T-helper 1 cell treated with Interleukin-12 subunit alpha and Interleukin-12 subunit beta and Interleukin-4 antibody, amounts not matched to agents 30 μg/mL and 1 μg/mL, for 36 hours (primary cell): Measurements from ENCODE around the gene SPEN.

Experiments used
- H3K27ac Mint-ChIP-seq: one replicate; pipeline ENCODE4 v1.8.0; 2021; ENCODE audit warnings: mild to moderate bottlenecking, mixed read lengths
- H3K27me3 Mint-ChIP-seq: one replicate; pipeline ENCODE4 v1.8.0; 2021; ENCODE audit warnings: low read depth, mixed read lengths
- H3K36me3 Mint-ChIP-seq: one replicate; pipeline ENCODE4 v1.8.0; 2021; ENCODE audit warnings: low read depth, mixed read lengths
- H3K4me1 Mint-ChIP-seq: one replicate; pipeline ENCODE4 v1.8.0; 2021; ENCODE audit warnings: low read depth, mixed read lengths
- H3K4me3 Mint-ChIP-seq: one replicate; pipeline ENCODE4 v1.8.0; 2021; ENCODE audit warnings: mild to moderate bottlenecking, moderate library complexity, mixed read lengths
- H3K9me3 Mint-ChIP-seq: one replicate; pipeline ENCODE4 v1.8.0; 2021; ENCODE audit warnings: mixed read lengths

SPEN gene

DNA sequence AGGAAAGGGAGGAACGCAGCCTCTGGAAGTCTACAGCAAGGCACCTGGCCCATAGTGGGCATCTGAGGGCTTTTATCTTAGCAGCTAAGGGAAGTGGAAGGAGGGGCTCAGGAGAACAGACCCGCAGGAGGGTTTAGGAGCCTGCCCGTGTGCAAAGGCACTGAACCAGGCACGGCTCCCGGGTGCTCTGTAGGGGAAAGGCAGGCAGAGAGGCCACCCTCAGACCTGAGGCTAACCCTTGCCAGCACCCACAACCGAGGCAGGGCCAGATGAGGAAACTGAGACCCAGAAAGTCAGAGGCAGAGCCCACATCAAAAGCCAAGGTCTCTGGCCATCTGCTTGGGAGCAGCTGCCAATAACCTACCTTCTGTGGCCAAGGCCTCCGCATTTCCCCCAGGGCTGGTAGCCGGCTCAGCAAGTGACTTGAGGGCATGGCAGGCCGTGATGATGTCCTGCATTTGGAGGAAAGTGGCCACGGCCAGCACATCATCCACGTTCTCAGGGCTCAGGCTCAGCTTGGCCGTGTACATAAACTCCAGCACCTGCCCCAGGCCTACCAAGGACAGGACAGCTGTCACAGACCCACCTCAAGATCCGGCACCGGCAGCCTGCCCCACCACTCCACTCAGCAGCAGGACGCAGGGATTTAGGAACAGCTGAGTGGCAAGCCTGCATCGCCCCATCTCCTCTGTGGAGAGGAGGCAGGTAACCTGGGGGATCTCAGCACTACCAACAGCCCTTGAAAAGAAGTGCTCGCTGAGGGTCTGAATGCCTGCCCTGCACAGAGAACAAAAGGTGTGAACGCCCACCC, 99.3 kb downstream of the SPEN start:
- H3K36me3 Mint-ChIP-seq, result peaks cover 8% of the 10 kb centered on the region
- H3K27me3 Mint-ChIP-seq, result no peaks in the 10 kb centered on the region
- H3K9me3 Mint-ChIP-seq, result no peaks in the 10 kb centered on the region
- H3K4me3 Mint-ChIP-seq, result no peak overlapping the region
- H3K27ac Mint-ChIP-seq, result no peak overlapping the region
- peaks cover 28% of the 10 kb centered on the region for H3K4me1 Mint-ChIP-seq

DNA sequence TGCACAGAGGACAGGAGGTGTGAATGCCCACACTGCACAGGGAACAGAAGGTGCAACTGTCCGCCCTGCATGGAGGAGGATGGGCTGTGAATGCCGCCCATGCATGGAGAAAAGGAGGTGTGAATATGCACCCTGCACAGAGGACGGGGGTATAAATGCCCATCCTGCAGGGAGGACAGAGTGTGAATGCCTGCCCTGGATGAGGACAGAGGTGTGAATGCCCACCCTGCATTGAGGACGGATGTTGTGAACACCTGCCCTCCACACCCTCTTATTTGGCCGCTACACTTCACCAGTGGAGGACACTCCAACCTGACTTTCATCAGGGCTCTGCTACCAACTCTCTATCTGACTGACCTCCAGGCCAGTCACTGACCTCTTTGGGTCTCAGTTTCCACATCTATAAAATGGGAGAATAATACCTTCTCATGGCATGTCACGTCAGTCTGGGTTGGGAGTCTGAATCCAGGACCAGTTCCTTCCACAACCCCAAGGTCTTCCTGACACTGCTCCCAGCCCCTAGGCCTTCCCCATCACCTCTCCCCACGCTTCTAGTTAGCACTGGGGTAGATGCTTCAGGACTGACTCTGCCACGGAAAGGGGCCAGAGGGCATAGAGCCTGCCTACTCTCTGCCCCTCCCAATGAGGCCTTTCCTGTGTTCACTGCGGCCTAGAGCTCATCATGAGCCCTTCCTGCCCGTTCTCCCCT, 100.0 kb downstream of the SPEN start:
- Mint-ChIP-seq H3K36me3 (peaks cover 9% of the 10 kb centered on the region), H3K4me3 (no peak overlapping the region), H3K4me1 (peaks cover 36% of the 10 kb centered on the region), H3K27me3 (no peaks in the 10 kb centered on the region), H3K9me3 (no peaks in the 10 kb centered on the region), H3K27ac (no peak overlapping the region)

DNA sequence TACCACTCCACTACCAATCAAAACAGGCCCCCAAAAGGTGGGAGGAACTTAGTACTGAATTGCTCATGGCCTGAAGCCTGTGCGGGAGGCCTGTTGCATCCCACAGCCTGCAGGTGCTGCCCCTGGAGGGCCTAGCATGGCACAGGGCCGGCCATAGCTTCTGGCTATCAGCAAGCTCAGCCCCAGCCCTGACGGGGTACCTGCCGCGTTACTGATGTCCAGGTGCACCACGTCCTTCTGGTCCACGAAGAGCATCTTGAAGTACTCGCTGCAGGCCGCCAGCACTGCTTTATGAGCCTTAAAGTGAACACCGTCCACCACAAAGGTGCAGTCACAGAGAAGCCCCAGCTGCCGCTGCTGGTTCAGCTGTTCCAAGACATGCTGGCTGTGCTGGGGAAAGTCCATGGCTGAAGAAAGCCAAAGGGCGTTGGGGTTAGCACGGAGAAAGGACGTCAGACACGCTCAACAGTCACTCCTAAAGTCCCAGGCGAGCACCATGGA, 100.6 kb downstream of the SPEN start:
- Mint-ChIP-seq H3K27me3 (no peaks in the 10 kb centered on the region), H3K4me3 (no peak overlapping the region), H3K27ac (peak overlapping the region; percentile 58), H3K9me3 (no peaks in the 10 kb centered on the region), H3K36me3 (peaks cover 13% of the 10 kb centered on the region), H3K4me1 (peaks cover 40% of the 10 kb centered on the region)

DNA sequence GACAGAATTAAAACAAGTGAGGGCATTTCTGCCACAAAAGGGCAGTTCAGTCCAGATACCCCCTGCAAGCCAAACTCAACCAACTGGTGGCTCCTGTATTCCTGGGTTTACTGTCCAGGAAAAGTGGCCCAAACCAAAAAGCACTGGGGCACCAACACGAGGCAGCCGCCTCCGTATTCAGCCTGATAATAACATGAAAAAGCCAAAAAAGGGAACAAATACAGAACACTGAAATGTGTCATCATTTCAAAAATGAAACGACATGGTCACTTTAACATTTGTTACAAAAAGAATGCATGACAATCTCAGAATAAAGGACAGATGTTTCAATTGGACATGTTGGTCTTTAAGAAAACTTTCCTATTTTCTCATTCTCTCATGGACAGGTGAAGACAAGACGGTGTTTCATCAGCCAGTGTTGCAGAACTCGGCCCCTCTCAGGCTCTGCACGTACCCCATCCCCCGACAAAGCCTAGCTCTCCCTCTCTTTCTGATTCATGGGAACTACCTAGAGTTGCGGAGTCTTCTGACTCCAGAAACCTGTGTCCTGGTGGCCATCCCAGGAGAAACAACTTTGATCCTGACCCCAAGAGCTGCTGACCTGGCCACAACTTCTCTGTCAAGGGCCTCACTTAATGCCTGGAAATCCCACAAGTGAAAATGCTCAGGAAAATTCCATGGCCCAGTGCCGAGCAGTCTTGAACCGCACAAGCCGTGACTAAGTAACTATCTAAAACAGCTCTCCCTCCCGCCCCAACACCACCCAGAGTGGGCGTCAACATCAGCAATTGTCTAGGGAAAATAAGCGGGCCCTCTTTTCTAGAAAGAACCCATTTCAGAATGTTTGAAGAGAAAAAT, 101.3 kb downstream of the SPEN start:
- Mint-ChIP-seq H3K4me3 (peak overlapping the region; percentile 25), H3K4me1 (peaks cover 45% of the 10 kb centered on the region), H3K36me3 (peaks cover 13% of the 10 kb centered on the region), H3K9me3 (no peaks in the 10 kb centered on the region), H3K27me3 (no peaks in the 10 kb centered on the region), H3K27ac (peak overlapping the region; percentile 58)

DNA sequence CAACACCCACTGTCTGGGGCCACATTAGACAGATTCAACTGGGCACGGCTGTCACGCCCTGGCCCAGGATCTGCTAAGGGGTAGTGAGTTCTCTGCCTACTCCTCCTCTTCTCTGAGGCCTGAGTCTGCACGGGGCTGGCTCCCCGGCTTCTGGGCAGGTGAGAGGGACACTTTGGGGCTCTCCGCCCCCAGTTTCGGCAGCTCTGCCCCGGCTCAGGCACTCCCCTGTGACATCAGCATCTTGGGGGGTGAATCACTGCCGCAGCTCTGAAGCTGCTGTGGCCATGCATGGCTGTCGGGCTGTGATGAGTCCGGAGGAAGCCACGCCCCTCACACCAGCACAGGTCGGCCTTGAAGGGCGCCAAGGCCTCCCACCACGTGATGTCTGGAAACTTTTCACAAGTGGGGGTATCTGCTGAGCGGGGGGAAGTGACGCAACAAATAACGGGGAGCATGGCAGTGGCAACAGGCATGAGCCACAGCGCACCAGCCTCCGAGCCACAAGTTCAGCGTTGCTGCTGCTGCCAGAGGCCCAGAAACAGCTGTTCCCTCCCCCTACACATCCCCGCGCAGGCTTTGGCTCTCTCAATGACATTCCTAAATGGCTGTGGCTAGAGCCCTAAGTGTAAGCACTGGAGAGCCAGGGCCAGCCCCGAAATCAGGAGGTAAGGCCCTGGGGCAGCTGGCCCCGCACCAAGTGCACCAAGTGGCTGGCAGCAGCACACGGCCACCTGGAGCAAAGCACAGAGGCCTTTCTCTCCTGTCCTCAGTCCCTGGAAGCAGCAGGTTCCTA, 102.1 kb downstream of the SPEN start:
- Mint-ChIP-seq H3K4me1 (peaks cover 50% of the 10 kb centered on the region), H3K27me3 (no peaks in the 10 kb centered on the region), H3K4me3 (peak overlapping the region; percentile 17), H3K9me3 (no peaks in the 10 kb centered on the region), H3K36me3 (peaks cover 13% of the 10 kb centered on the region), H3K27ac (peak overlapping the region; percentile 89)

DNA sequence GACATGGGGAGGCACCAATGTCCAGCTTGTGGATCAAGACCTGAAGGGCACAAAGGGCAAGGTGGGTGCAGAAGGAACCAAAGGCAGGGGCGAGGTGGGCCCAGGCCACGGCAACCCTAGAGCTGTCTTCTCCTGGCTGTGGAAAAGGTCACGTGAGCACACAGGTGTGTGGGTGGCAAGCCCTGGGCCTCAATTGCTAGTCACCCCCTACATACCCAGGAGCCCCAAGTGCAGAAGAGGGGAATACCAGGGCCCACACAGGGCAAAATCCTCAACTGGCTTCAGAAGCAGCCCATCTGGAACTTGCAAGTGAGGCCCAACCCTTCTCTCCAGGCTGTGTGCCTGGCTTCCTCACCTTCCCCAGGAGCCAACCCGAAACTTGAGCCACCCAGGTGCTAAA, 102.8 kb downstream of the SPEN start:
- Mint-ChIP-seq H3K27ac (peak overlapping the region; percentile 89), H3K4me1 (peaks cover 53% of the 10 kb centered on the region), H3K4me3 (no peak overlapping the region), H3K9me3 (no peaks in the 10 kb centered on the region), H3K27me3 (no peaks in the 10 kb centered on the region), H3K36me3 (peaks cover 16% of the 10 kb centered on the region)

DNA sequence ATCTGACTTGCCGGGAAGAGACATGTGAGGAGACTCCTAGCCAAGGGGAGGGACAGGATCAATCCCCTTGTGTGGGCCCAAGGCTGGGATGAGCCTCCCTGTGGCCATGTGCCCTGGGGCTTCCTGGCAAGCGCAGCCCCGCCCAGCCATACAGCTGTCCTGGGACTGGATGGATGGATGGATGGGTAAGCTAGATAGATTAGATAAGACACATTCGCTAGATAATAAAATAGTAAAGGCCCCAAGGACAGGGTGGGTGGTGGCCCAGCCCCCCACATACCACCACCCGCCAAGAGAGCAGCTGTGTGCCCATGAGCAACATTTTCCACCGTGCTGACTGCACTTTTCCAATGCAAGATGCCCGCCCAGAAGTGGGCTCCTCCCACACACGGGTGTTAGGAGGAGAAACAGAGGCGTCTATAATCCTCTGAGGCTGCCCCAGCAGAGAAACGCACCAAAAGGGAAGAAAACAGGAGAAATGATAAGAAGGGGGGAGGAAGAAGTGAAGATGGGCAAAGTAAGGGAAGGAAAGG, 103.3 kb downstream of the SPEN start:
- Mint-ChIP-seq H3K9me3 (no peaks in the 10 kb centered on the region), H3K27ac (peak overlapping the region; percentile 89), H3K27me3 (no peaks in the 10 kb centered on the region), H3K4me1 (peaks cover 54% of the 10 kb centered on the region), H3K4me3 (peak overlapping the region; percentile 75), H3K36me3 (peaks cover 16% of the 10 kb centered on the region)

DNA sequence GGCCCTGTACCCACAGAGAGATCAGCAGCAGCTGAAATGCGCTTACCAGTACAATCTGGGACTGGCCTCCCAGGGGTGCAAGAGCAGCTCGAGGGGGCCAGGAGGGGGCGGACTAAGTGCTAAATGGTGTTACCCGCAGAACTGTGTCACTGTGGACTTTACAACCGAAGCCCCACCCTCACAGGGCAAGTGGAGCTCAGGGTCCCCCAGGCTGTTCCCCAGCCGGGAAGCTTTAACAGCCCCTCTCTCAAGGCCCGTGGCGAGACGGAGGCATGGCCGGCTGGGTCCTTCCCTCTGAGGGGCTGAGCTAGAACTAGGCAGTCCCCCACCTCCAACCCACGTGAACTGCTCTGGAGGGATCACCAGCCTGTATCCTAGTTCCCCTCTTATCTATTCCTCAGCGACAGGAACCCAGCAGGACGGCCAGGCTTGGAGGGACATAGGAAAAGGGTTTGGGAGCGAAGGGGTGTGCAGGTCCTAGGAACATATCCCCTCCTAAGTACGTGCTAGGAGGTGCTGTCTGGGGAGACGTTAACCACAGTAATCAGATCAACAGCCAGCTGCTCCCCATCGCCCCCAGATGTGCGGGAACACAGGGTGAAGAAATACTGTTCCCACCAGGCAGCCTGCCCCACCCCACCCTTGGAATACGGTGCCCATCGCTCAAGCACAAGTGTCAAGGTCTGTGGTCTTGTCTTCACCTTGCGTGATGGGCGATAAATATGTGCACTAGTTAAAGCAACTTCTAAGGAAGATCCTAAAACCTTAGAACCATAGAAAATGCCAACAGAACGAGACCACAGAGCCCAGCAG, 104.0 kb downstream of the SPEN start:
- H3K4me3 Mint-ChIP-seq, result no peak overlapping the region

DNA sequence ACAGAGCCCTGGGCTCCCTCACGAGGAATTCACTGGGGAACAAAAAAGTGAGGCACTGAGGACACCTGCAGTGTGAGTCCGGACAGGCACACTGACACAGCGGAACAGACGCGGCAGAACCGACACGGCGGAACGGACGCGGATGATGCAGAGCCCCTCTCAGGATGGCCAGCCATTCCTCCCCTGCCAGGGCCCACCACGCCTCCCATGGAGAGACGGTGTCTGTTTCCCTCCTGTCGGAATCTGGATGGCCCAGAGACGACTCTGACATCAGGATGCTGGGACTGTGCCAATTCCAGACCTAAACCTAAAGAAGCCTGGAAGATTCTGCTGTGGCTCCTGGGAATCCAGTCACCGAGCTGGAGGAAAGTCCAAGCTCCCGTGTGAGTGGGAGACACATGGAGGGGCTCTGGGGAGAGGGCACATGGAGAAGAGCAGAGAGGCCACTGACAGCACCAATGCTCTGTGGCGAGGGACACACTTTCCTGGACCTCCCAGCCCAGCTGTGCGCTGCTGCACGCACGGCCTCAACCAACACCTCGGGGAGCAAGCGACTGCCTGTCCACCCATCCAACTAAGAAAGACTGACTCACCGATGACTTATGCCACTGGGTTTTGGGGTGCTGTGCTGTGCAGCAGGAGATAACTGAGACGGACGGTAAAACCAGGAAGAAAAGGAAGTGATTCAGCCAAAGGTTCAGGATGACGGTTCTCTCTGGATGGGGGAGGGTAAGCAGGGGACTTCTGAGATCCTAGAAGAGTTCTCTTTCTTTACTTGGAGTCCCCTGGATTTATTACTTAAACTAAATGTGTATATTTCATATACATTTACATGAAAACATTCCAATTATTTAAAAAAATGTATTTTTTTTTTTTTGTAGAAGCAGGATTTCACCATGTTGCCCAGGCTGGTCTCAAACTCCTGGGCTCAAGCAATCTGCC, 105.1 kb downstream of the SPEN start:
- peak overlapping the region; percentile 53 for H3K4me3 Mint-ChIP-seq
- peaks cover 68% of the 10 kb centered on the region for H3K4me1 Mint-ChIP-seq
- no peaks in the 10 kb centered on the region for H3K9me3 Mint-ChIP-seq
- H3K27ac Mint-ChIP-seq, result peak overlapping the region; percentile 83
- peaks cover 21% of the 10 kb centered on the region for H3K36me3 Mint-ChIP-seq
- no peaks in the 10 kb centered on the region for H3K27me3 Mint-ChIP-seq

More for the DNA sequence above, 104.0 kb downstream of the SPEN start:
- no peaks in the 10 kb centered on the region for H3K27me3 Mint-ChIP-seq
- peaks cover 62% of the 10 kb centered on the region for H3K4me1 Mint-ChIP-seq
- H3K36me3 Mint-ChIP-seq, result peaks cover 15% of the 10 kb centered on the region
- no peaks in the 10 kb centered on the region for H3K9me3 Mint-ChIP-seq
- peak overlapping the region; percentile 89 for H3K27ac Mint-ChIP-seq

DNA sequence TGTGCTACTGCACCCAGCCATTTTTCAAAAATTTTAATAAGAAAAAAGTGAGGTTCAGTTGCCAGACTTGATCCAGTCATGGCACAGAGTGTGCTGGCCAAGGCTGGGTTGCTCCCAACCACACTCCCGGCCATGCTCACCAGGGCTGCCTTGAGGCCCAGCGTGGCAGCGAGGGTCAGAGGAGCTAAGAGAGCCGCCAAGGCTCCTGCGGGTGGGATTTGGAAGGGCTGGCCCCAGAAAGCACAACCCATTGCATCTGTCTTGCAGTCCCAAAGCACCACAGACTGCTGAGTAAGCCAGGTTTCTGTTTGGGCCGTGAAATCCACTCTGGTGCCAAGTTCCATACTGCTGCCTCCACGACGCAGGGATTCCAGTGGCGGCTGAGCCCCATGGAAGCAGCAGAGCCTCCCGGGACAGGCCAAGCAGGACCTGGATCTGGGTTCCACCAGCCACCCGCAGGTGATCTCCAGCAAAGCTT, 105.8 kb downstream of the SPEN start:
- Mint-ChIP-seq H3K4me3 (no peak overlapping the region), H3K4me1 (peaks cover 73% of the 10 kb centered on the region), H3K36me3 (peaks cover 26% of the 10 kb centered on the region), H3K27ac (peak overlapping the region; percentile 50), H3K9me3 (no peaks in the 10 kb centered on the region), H3K27me3 (no peaks in the 10 kb centered on the region)

DNA sequence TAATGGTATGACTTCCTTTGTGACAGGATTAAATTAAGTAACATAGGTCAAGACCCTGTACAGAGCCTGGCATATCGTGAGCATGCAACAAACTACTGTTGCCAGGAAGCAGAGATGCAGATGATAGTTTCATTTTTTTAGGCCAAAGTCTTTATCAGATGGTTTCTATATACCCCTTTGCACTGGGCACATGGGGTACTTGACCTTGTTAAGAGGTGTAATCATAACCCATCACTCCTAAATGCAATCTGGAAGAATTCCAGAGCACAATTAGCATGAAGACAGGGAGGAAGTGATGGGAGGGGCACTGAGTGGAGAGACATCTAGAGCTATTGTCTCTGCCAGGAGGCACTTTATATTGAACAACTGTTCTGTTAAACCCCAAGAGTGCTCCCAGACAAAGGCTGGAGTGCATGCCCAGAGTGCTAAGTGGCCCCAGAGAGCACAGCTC, 106.3 kb downstream of the SPEN start:
- Mint-ChIP-seq H3K36me3 (peaks cover 24% of the 10 kb centered on the region), H3K9me3 (no peaks in the 10 kb centered on the region), H3K4me1 (peaks cover 75% of the 10 kb centered on the region), H3K4me3 (no peak overlapping the region), H3K27me3 (no peaks in the 10 kb centered on the region), H3K27ac (peak overlapping the region; percentile 50)

DNA sequence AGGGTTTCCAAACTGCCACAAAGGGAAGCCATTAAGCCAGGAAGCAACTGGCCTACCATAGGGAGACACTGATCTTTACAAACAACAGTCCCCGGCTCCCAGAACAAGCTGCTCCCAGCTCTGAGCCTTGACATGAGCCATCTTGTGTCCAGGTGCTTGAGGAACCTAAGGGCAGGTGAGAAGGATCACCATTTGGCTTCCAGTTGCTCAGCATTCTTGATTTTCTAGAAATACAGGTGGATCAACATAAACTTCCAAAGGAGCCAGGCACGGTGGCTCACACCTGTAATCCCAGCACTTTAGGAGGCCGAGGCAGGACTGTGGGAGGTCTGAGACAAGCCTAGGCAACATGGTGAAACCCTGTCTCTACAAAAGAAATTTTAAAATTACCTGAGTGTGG, 106.8 kb downstream of the SPEN start:
- Mint-ChIP-seq H3K27ac (peak overlapping the region; percentile 50), H3K4me1 (peaks cover 73% of the 10 kb centered on the region), H3K27me3 (no peaks in the 10 kb centered on the region), H3K4me3 (no peak overlapping the region), H3K36me3 (peaks cover 24% of the 10 kb centered on the region), H3K9me3 (no peaks in the 10 kb centered on the region)
